K562 (cell line): ENCODE measurements around the gene LIN28B. TPM values are rescaled to one million over a fixed set of nuclear protein-coding genes. Genes with fewer than 3 reads are reported as not detected.

Source experiments
- ATAC-seq: fragments of 200-7000 bp; cut with Tn5 transposase; 3 replicates; pipeline ENCODE4 v1.9.1; 2020; ENCODE audit warnings: moderate library complexity
- BruUV-seq: library from RNA; stranded (reverse); fragments of 400-500 nt; replicated peaks from 2 replicates; lab custom pipeline; 2021; lab: Mats Ljungman, UMichigan
- CTCF ChIA-PET: fragments of 300-600 bp; formaldehyde crosslinking; extraction: SDS; loops from one replicate; lab custom pipeline; 2021; ENCODE audit warnings: low intra/inter-chr PET ratio; lab: Yijun Ruan, JAX
- POLR2A ChIA-PET: fragments of 300-600, 350-650 bp; sonication (Branson Sonifier 250); formaldehyde crosslinking; extraction: SDS; loops from one replicate; lab custom pipeline; 2021; ENCODE audit warnings: antibody characterized with exemption, inconsistent platforms; lab: Yijun Ruan, JAX
- DNase-seq, 4 experiments: peaks; one replicate each; pipeline versions ENCODE4 v3.0.0 to v3.0.0-alpha.2; 2011 to 2018; ENCODE audit warnings: low spot score in 3 of 4, mixed read lengths in 3 of 4; ENCODE audit errors: extremely low read depth in 1 of 4
- FAIRE-seq: peaks from 2 replicates; lab custom pipeline; 2011; peaks lifted over from hg19 to GRCh38; lab: Jason Lieb, UNC
- H2AFZ ChIP-seq: 2 replicates; pipeline ENCODE4 v1.6.0; 2011; ENCODE audit warnings: low read depth, low read length, control low read depth, inconsistent platforms
- H3K27ac ChIP-seq: fragments of 200-600 bp; 3 replicates; pipeline ENCODE4 v1.8.0; 2011; ENCODE audit warnings: low read depth, mild to moderate bottlenecking, control low read depth, inconsistent platforms, low read length, moderate library complexity, mixed read lengths; ENCODE audit errors: extremely low read depth
- H3K27me3 ChIP-seq, 2 experiments: fragments of 300-600 bp in 1 of 2; 2 replicates in 1 of 2; 3 replicates in 1 of 2; pipeline versions ENCODE4 v1.6.0 to v1.8.0; 2011; ENCODE audit warnings: inconsistent platforms in 2 of 2, low read length in 2 of 2, mild to moderate bottlenecking in 1 of 2, mixed read lengths in 1 of 2, moderate library complexity in 1 of 2; ENCODE audit not compliant: control insufficient read depth in 2 of 2, insufficient read depth in 2 of 2
- H3K36me3 ChIP-seq: fragments of 300-600 bp; 3 replicates; pipeline ENCODE4 v1.8.0; 2011; ENCODE audit warnings: mild to moderate bottlenecking, low read length, inconsistent platforms; ENCODE audit not compliant: control insufficient read depth, insufficient read depth
- H3K4me1 ChIP-seq, 2 experiments: fragments of 200-600 bp in 1 of 2; replicated peaks in 1 of 2; 2 replicates in 1 of 2; 3 replicates in 1 of 2; pipeline versions ENCODE4 v1.5.1 to v1.8.0; 2011; ENCODE audit warnings: inconsistent platforms in 2 of 2, low read length in 2 of 2, mild to moderate bottlenecking in 1 of 2, mixed read lengths in 1 of 2, moderate library complexity in 1 of 2; ENCODE audit not compliant: control insufficient read depth in 2 of 2, insufficient read depth in 2 of 2
- H3K4me2 ChIP-seq: 2 replicates; pipeline ENCODE4 v1.6.1; 2011; ENCODE audit warnings: low read length, control low read depth, inconsistent platforms, mixed read lengths; ENCODE audit not compliant: insufficient read depth
- H3K4me3 ChIP-seq: fragments of 200-600 bp; sonication (generic), shearing (Covaris generic); 2 replicates; pipeline ENCODE4 v1.5.1; 2016; ENCODE audit warnings: control low read depth, inconsistent platforms
- H3K79me2 ChIP-seq: fragments of 200-600 bp; 3 replicates; pipeline ENCODE4 v1.8.0; 2011; ENCODE audit warnings: low read length, inconsistent platforms; ENCODE audit not compliant: control insufficient read depth, insufficient read depth
- H3K9ac ChIP-seq, 2 experiments: 2 replicates each; pipeline versions ENCODE4 v1.6.0 to v1.6.1; 2011; ENCODE audit warnings: low read depth in 2 of 2, low read length in 2 of 2, control low read depth in 1 of 2, inconsistent platforms in 1 of 2, mild to moderate bottlenecking in 1 of 2, mixed read lengths in 1 of 2; ENCODE audit not compliant: insufficient read depth in 1 of 2
- H3K9me1 ChIP-seq: one replicate; pipeline ENCODE4 v1.6.0; 2011; ENCODE audit warnings: inconsistent platforms, mild to moderate bottlenecking, low read length, moderate library complexity; ENCODE audit not compliant: control insufficient read depth, insufficient read depth
- H3K9me3 ChIP-seq: replicated peaks from 2 replicates; pipeline ENCODE4 v1.5.1; 2011; ENCODE audit warnings: low read depth, low read length, inconsistent platforms; ENCODE audit not compliant: control insufficient read depth, insufficient read depth
- H4K20me1 ChIP-seq: replicated peaks from 2 replicates; pipeline ENCODE4 v1.6.1; 2011; ENCODE audit warnings: low read length, inconsistent platforms, mixed read lengths; ENCODE audit not compliant: control insufficient read depth, insufficient read depth
- HDAC6 ChIP-seq: IDR thresholded peaks from 2 replicates; pipeline ENCODE4 v1.6.1; 2012; ENCODE audit warnings: low read depth, mild to moderate bottlenecking, control low read depth, inconsistent platforms, low read length, moderate library complexity
- HES1 ChIP-seq: fragments of 450-650 bp; IDR thresholded peaks from 2 replicates; pipeline ENCODE4 v1.6.1; 2016; ENCODE audit warnings: low read depth, mild to moderate bottlenecking, moderate library complexity
- HMBOX1 ChIP-seq: sonication (generic); IDR thresholded peaks from 2 replicates; pipeline ENCODE4 v1.6.1; 2016
- ILF3 ChIP-seq: fragments of 450-650 bp; IDR thresholded peaks from 2 replicates; pipeline ENCODE4 v1.6.1; 2018; ENCODE audit warnings: antibody characterized with exemption, mild to moderate bottlenecking, moderate library complexity, borderline replicate concordance
- KAT8 ChIP-seq: fragments of 450-650 bp; IDR thresholded peaks from 2 replicates; pipeline ENCODE4 v1.6.1; 2016; ENCODE audit warnings: low read depth, mild to moderate bottlenecking
- KLF13 ChIP-seq: fragments of 450-650 bp; IDR thresholded peaks from 2 replicates; pipeline ENCODE4 v1.6.1; 2016; ENCODE audit warnings: missing genetic modification characterization, low read depth, mild to moderate bottlenecking, missing compliant biosample characterization, moderate library complexity, borderline replicate concordance
- NFRKB ChIP-seq: fragments of 450-650 bp; IDR thresholded peaks from 2 replicates; pipeline ENCODE4 v1.6.1; 2016; ENCODE audit warnings: low read depth
- SPI1 ChIP-seq: IDR thresholded peaks from 2 replicates; pipeline ENCODE4 v1.6.1; 2011; ENCODE audit warnings: low read depth, low read length, control low read depth, borderline replicate concordance
- ZNF785 ChIP-seq: fragments of 250-450 bp; sonication (Bioruptor Pico); IDR thresholded peaks from 2 replicates; pipeline ENCODE4 v1.4.0; 2020; ENCODE audit warnings: mild to moderate bottlenecking
- WGBS: fragments of 100-300 bp; shearing (Covaris generic); methylation state at CpG from one replicate; pipeline ENCODE4 v1.1.6; 2016; ENCODE audit warnings: low coverage, mixed read lengths; ENCODE audit not compliant: insufficient coverage; ENCODE audit errors: missing lambda C conversion rate; 5-methylcytosine and 5-hydroxymethylcytosine counted together
- in situ Hi-C: fragments of 300-500 bp; cut with MboI; formaldehyde crosslinking; loops from 4 replicates; pipeline ENCODE4 v1.15.0; 2018; ENCODE audit warnings: inconsistent platforms, mixed read lengths
- intact Hi-C: fragments of 100-400 bp; cut with micrococcal nuclease; formaldehyde crosslinking; loops from 2 replicates; pipeline ENCODE4 v1.14.2; 2022
- polyA plus RNA-seq, 8 experiments: library from polyadenylated mRNA; depleted of rRNA in 4 of 8; stranded (reverse) in 5 of 8; unstranded in 3 of 8; fragments of >200 nt; fragmentation: Nextera tagmentation in 2 of 8; fragmentation: Illumina TruSeq in 1 of 8; extraction: Ambion mirVana in 2 of 8; extraction: Trizol in 1 of 8; gene quantifications; 2 replicates each; pipeline versions ENCODE4 v1.2.1 to v1.2.3, GENCODE V29; 2011 to 2014; ENCODE audit warnings: inconsistent platforms in 1 of 8, missing spikeins in 1 of 8
- total RNA-seq, 7 experiments: library from RNA; depleted of rRNA in 6 of 7; stranded (reverse); fragments of >200 nt in 6 of 7; fragmentation: Illumina TruSeq in 2 of 7; extraction: Trizol in 2 of 7; gene quantifications; 2 replicates each; pipeline versions ENCODE4 v1.2.1 to v1.2.3, GENCODE V29; 2011 to 2021; ENCODE audit warnings: low replicate concordance in 1 of 7

LIN28B gene
- total and polyA plus RNA-seq, 9 of the 15 experiments (the other 6 are each of a cell fraction or from before 2014, with no cell fraction given): 20.9 to 77.3 (median 42.1) TPM

DNA sequence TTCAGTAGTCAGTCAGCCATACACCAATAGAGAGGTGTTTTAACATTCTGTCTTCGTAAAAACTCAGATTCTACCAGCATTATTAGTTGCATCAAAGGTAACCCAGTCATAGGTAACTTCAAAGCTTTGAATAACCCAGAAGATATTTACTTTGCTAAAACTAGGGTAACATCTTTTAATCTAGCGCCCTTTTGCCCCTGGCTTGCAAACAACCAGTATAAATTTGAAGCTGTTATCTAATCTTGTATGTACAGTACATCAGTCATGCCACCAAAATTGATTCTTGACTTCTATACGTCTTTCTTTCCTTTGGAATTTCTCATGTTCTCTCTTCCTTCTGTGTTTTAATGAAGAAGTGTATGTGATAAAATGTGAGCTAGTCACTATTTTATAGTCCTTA is 109.3 kb downstream of the LIN28B start:
- no peak overlapping the region for H2AFZ ChIP-seq
- CTCF ChIA-PET: no interaction called here
- in situ Hi-C loops (no loop called here), intact Hi-C loops (no loop called here)
- no peak overlapping the region for H3K4me2 ChIP-seq
- no peak for TF ChIP-seq ILF3
- peak; percentile 84 for TF ChIP-seq HMBOX1
- peaks cover 4% of the 10 kb centered on the region; the same call in 2 of the 3 replicates for H3K36me3 ChIP-seq
- H3K9ac ChIP-seq: no peak overlapping the region
- H3K9me3 ChIP-seq: no peaks in the 10 kb centered on the region
- POLR2A ChIA-PET: interaction anchor here (0.8 kb wide), 2 partner anchors 8 to 11 kb away, joined by 3 read pairs; no protein-coding TSS in a partner anchor
- no peak overlapping the region for H3K4me3 ChIP-seq
- ATAC-seq (no peak), FAIRE-seq (no peak), DNase-seq (no peak)
- no TSS peak for BruUV-seq
- 23% methylated on average over 3 of the region's 3 CpGs for WGBS
- H3K9me1 ChIP-seq: no peaks in the 10 kb centered on the region
- H3K79me2 ChIP-seq: peaks cover 45% of the 10 kb centered on the region; the same call in 2 of the 3 replicates
- peaks cover 13 to 27% of the 10 kb centered on the region in 2 experiments for H3K4me1 ChIP-seq
- H3K27me3 ChIP-seq: no peaks in the 10 kb centered on the region
- H4K20me1 ChIP-seq: no peaks in the 10 kb centered on the region; the same call in 1 of the 2 replicates
- H3K27ac ChIP-seq: no peak overlapping the region

DNA sequence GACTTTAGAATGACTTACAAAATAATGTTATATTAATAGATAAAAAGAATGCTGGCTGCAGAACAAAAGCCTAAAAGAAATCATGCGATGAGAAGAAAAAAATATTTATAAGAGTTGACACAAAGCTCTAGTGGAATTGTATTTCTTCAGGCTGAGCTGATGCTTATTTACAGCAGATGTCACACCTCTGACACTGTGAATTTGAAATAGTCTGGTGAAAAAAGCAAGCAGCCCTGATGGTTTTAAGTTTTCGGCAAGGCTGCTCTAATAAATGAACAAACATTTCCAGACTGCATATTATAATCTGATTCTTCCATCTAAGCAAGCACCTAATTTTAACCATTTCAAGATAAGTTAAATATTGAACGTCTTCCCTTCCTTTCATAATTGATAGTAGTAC is 109.9 kb downstream of the LIN28B start:
- BruUV-seq: no TSS peak
- TF ChIP-seq NFRKB (no peak), ZNF785 (CRISPR knock-in tag) (no peak), HMBOX1 (no peak), HDAC6 (no peak), KAT8 (no peak), KLF13 (no peak), SPI1 (no peak), HES1 (no peak)

More for the DNA sequence above, 109.9 kb downstream of the LIN28B start:
- DNase-seq (no peak), FAIRE-seq (no peak), ATAC-seq (no peak)
- no peak overlapping the region for H3K4me2 ChIP-seq
- peaks cover 4% of the 10 kb centered on the region; the same call in 2 of the 3 replicates for H3K36me3 ChIP-seq
- H3K27ac ChIP-seq: no peak overlapping the region
- 54% methylated on average over 3 of the region's 3 CpGs for WGBS
- H3K9me1 ChIP-seq: no peaks in the 10 kb centered on the region
- peaks cover 48% of the 10 kb centered on the region; the same call in 2 of the 3 replicates for H3K79me2 ChIP-seq
- no peak overlapping the region for H3K4me3 ChIP-seq
- intact Hi-C loops: no loop called here
- ChIA-PET POLR2A (interaction anchor here (0.8 kb wide), 1 partner anchor 9 kb away, joined by 3 read pairs; no protein-coding TSS in a partner anchor), CTCF (no interaction called here)
- no peaks in the 10 kb centered on the region for H3K9me3 ChIP-seq
- no peaks in the 10 kb centered on the region; the same call in 1 of the 2 replicates for H4K20me1 ChIP-seq
- peaks cover 13 to 27% of the 10 kb centered on the region in 2 experiments for H3K4me1 ChIP-seq
- in situ Hi-C loops: no loop called here
- H3K9ac ChIP-seq: no peak overlapping the region
- H3K27me3 ChIP-seq: no peaks in the 10 kb centered on the region
- no peak overlapping the region for H2AFZ ChIP-seq
